ENCODE results near the gene PCDHA9. TPM values are rescaled to one million over a fixed set of nuclear protein-coding genes. Genes with fewer than 3 reads are reported as not detected.
"Not testable (repeated sequence)": the region's sequence is repeated elsewhere in the genome, so short reads cannot be mapped to it uniquely, and the experiment has no call there.

Gene PCDHA9
- total and polyA plus RNA-seq, 5 donors = 0.03 TPM; not detected in 4

DNA sequence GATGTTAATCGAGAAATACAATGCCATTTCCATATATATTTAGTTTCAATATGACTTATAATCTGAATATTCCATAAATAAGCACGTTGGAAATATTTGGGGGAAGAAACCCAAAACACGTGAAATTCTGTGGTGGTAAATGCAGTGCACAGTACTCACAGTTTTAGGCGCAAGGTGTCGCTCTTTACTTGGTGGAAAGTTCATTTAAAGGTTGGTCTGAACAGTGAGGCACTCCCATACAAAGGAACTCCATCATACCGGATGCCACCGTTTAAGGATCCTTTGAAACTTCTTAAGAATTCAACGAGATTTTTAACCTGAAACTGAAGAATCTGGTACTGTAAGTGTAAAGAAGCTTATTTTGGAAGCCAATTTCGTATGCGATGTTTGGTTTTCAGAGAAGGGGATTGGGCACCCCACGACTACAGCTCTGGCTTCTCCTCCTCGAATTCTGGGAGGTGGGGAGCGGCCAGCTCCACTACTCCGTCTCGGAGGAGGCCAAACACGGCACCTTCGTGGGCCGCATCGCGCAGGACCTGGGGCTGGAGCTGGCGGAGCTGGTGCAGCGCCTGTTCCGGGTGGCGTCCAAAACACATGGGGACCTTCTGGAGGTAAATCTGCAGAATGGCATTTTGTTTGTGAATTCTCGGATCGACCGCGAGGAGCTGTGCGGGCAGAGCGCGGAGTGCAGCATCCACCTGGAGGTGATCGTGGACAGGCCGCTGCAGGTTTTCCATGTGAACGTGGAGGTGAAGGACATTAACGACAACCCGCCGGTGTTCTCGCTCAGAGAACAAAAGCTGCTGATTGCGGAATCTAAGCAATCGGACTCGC is 20.8 kb downstream of the PCDHA9 start, which contains the start of gene PCDHA11:
TSS of gene PCDHA11 (plus strand) at position 237 of the 834 bp plus-strand sequence. CDS start at position 384, 147 bp downstream.
- no peaks in the 10 kb centered on the region for H3K27me3 ChIP-seq (ENCODE audit: control insufficient read depth, insufficient read depth)
- H3K9me3 ChIP-seq (ENCODE audit: control insufficient read depth, low read length) = peaks cover 9% of the 10 kb centered on the region
- DNase-seq = no peak
- no peak within 1 kb of the TSS for H3K4me3 ChIP-seq (ENCODE audit: low read length)
- no peak for ATAC-seq
- H3K4me1 ChIP-seq (ENCODE audit: control insufficient read depth, insufficient read depth, low read length) = no peaks in the 10 kb centered on the region
- no peak within 1 kb of the TSS for H3K27ac ChIP-seq (ENCODE audit: low read length)
- intact Hi-C loops (cut with DNase I) = no loop called here
- 13% methylated on average over 41 of the region's 41 CpGs for WGBS

DNA sequence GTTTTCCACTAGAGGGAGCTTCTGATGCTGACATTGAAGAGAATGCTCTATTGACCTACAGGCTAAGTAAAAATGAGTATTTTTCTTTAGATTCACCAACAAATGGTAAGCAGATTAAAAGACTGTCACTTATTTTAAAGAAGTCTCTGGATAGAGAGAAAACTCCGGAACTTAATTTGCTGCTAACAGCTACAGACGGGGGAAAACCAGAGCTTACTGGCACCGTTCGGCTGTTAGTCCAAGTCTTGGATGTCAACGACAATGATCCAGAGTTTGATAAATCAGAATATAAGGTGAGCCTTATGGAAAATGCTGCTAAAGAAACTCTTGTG is 21.3 kb downstream of the PCDHA9 start:
- intact Hi-C loops (cut with DNase I) = no loop called here
- no peak for DNase-seq
- H3K27ac ChIP-seq (ENCODE audit: low read length) = no peak overlapping the region
- H3K4me3 ChIP-seq (ENCODE audit: low read length) = no peak overlapping the region
- ATAC-seq = no peak
- WGBS = 42% methylated on average over 5 of the region's 5 CpGs
- H3K27me3 ChIP-seq (ENCODE audit: control insufficient read depth, insufficient read depth) = no peaks in the 10 kb centered on the region
- H3K9me3 ChIP-seq (ENCODE audit: control insufficient read depth, low read length) = peaks cover 9% of the 10 kb centered on the region
- no peaks in the 10 kb centered on the region for H3K4me1 ChIP-seq (ENCODE audit: control insufficient read depth, insufficient read depth, low read length)

DNA sequence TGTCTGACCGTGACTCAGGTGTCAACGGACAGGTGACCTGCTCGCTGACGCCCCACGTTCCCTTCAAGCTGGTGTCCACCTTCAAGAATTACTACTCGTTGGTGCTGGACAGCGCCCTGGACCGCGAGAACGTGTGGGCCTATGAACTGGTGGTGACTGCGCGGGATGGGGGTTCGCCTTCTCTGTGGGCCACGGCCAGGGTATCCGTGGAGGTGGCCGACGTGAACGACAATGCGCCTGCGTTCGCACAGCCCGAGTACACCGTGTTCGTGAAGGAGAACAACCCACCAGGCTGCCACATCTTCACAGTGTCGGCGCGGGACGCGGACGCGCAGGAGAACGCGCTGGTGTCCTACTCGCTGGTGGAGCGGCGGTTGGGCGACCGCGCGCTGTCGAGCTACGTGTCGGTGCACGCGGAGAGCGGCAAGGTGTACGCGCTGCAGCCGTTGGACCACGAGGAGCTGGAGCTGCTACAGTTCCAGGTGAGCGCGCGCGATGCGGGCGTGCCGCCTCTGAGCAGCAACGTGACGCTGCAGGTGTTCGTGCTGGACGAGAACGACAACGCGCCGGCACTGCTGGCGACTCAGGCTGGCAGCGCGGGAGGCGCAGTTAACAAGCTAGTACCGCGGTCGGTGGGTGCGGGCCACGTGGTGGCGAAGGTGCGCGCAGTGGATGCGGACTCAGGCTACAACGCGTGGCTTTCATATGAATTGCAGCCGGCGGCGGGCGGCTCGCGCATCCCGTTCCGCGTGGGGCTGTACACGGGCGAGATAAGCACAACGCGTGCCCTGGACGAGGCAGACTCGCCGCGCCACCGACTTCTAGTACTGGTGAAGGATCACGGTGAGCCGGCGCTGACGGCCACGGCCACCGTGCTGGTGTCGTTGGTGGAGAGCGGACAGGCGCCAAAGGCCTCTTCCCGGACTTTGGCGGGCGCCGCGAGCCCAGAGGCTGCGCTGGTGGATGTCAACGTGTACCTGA is 22.3 kb downstream of the PCDHA9 start:
- Histone ChIP-seq H3K27ac (ENCODE audit: low read length) (no peak overlapping the region), H3K4me3 (ENCODE audit: low read length) (no peak overlapping the region), H3K27me3 (ENCODE audit: control insufficient read depth, insufficient read depth) (no peaks in the 10 kb centered on the region), H3K4me1 (ENCODE audit: control insufficient read depth, insufficient read depth, low read length) (no peaks in the 10 kb centered on the region), H3K9me3 (ENCODE audit: control insufficient read depth, low read length) (peaks cover 9% of the 10 kb centered on the region)
- ATAC-seq = no peak
- intact Hi-C loops (cut with DNase I) = no loop called here
- DNase-seq = peak in 2 of 3 donors; percentile 35 to 43
- WGBS = 35% methylated on average over 114 of the region's 114 CpGs

DNA sequence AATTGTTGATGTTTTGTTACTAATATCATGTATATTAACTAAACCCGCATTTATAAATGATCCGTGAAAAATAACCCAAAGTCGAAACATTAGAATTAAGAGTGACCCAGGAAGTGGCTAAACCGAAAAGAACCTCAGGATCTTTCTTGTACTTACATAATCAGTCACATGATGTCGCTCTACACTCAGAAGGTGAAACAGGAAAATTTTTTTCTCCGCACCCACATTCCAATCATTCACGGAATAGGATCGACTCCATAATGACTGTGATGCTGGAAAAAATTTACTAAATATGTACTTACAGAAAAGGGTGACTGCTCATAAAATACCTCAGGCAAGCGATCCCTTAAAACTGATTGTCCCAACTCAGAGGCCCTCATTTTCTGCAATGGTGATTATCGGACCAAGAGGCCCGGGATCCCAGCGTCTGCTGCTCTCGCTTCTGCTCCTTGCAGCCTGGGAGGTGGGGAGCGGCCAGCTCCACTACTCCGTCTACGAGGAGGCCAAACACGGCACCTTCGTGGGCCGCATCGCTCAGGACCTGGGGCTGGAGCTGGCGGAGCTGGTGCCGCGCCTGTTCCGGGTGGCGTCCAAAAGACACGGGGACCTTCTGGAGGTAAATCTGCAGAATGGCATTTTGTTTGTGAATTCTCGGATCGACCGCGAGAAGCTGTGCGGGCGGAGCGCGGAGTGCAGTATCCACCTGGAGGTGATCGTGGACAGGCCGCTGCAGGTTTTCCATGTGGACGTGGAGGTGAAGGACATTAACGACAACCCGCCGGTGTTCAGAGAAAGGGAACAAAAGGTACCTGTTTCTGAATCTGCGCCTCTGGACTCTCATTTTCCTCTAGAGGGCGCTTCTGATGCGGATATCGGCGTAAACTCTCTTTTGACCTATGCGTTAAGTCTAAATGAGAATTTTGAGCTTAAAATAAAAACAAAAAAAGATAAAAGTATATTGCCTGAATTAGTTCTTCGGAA is 27.2 kb downstream of the PCDHA9 start, which contains the start of gene PCDHA12:
TSS of gene PCDHA12 (plus strand) at position 224 of the 981 bp plus-strand sequence. CDS start at position 389, 165 bp downstream.
- no peaks in the 10 kb centered on the region for H3K4me1 ChIP-seq (ENCODE audit: control insufficient read depth, insufficient read depth, low read length)
- ATAC-seq (no peak), DNase-seq (no peak)
- no peak within 1 kb of the TSS for H3K27ac ChIP-seq (ENCODE audit: low read length)
- no peak within 1 kb of the TSS for H3K4me3 ChIP-seq (ENCODE audit: low read length)
- no peaks in the 10 kb centered on the region for H3K27me3 ChIP-seq (ENCODE audit: control insufficient read depth, insufficient read depth)
- intact Hi-C loops (cut with DNase I) = no loop called here
- 14% methylated on average over 47 of the region's 47 CpGs for WGBS
- H3K9me3 ChIP-seq (ENCODE audit: control insufficient read depth, low read length) = peaks cover 3% of the 10 kb centered on the region

DNA sequence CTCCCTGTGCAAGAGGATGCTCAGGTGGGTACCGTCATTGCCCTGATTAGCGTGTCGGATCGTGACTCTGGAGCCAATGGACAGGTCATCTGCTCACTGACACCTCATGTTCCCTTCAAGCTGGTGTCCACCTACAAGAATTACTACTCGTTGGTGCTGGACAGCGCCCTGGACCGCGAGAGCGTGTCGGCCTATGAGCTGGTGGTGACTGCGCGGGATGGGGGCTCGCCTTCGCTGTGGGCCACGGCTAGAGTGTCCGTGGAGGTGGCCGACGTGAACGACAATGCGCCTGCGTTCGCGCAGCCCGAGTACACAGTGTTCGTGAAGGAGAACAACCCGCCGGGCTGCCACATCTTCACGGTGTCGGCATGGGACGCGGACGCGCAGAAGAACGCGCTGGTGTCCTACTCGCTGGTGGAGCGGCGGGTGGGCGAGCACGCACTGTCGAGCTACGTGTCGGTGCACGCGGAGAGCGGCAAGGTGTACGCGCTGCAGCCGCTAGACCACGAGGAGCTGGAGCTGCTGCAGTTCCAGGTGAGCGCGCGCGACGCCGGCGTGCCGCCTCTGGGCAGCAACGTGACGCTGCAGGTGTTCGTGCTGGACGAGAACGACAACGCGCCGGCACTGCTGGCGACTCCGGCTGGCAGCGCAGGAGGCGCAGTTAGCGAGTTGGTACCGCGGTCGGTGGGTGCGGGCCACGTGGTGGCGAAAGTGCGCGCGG is 28.5 kb downstream of the PCDHA9 start:
- intact Hi-C loops (cut with DNase I) = not testable (repeated sequence)
- 30% methylated on average over 80 of the region's 80 CpGs for WGBS

DNA sequence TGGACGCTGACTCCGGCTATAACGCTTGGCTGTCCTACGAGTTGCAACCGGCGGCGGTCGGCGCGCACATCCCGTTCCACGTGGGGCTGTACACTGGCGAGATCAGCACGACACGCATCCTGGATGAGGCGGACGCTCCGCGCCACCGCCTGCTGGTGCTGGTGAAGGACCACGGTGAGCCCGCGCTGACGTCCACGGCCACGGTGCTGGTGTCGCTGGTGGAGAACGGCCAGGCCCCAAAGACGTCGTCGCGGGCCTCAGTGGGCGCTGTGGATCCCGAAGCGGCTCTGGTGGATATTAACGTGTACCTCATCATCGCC is 29.0 kb downstream of the PCDHA9 start:
- intact Hi-C loops (cut with DNase I) = no loop called here
- no peak overlapping the region for H3K4me3 ChIP-seq (ENCODE audit: low read length)
- H3K27me3 ChIP-seq (ENCODE audit: control insufficient read depth, insufficient read depth) = no peaks in the 10 kb centered on the region
- no peak overlapping the region for H3K27ac ChIP-seq (ENCODE audit: low read length)
- ATAC-seq = no peak
- no peak for DNase-seq
- no peaks in the 10 kb centered on the region for H3K4me1 ChIP-seq (ENCODE audit: control insufficient read depth, insufficient read depth, low read length)
- WGBS = 34% methylated on average over 37 of the region's 37 CpGs
- H3K9me3 ChIP-seq (ENCODE audit: control insufficient read depth, low read length) = no peaks in the 10 kb centered on the region

More for the DNA sequence above, 28.5 kb downstream of the PCDHA9 start:
- H3K27ac ChIP-seq (ENCODE audit: low read length); H3K27me3 ChIP-seq (ENCODE audit: control insufficient read depth, insufficient read depth); ATAC-seq; H3K4me1 ChIP-seq (ENCODE audit: control insufficient read depth, insufficient read depth, low read length); H3K9me3 ChIP-seq (ENCODE audit: control insufficient read depth, low read length); H3K4me3 ChIP-seq (ENCODE audit: low read length): not testable (repeated sequence)
- DNase-seq = peak in 1 of 3 donors; percentile 39

DNA sequence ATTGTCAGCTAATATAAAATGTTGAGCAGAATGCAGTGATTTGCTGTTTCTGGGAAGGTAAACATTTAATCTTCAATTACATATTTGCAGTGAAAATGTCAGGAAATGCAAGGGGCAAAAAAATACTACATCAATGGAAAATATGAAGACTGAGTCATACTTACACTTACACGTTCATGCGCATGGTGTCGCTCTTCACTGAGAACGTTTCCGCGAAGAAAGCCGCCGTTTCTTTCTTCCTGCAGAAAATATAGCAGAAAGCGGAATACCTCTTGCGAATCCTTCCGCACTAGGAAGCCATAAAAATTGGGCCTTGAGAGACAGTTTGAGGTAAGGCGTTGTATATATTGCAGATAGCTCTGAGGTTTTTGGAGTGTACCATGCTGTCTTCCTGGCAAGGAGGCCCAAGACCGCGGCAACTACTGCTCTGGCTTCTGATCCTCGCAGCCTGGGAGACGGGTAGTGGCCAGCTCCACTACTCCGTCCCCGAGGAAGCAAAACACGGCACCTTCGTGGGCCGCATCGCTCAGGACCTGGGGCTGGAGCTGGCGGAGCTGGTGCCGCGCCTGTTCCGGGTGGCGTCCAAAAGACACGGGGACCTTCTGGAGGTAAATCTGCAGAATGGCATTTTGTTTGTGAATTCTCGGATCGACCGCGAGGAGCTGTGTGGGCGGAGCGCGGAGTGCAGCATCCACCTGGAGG is 33.9 kb downstream of the PCDHA9 start, which contains the start of gene PCDHA13:
TSS of gene PCDHA13 (plus strand) at position 236 of the 702 bp plus-strand sequence. CDS start at position 381, 145 bp downstream.
- Histone ChIP-seq H3K27ac (ENCODE audit: low read length) (no peak within 1 kb of the TSS), H3K9me3 (ENCODE audit: control insufficient read depth, low read length) (no peaks in the 10 kb centered on the region), H3K4me1 (ENCODE audit: control insufficient read depth, insufficient read depth, low read length) (no peaks in the 10 kb centered on the region), H3K4me3 (ENCODE audit: low read length) (no peak within 1 kb of the TSS), H3K27me3 (ENCODE audit: control insufficient read depth, insufficient read depth) (no peaks in the 10 kb centered on the region)
- WGBS = 9% methylated on average over 34 of the region's 35 CpGs
- ATAC-seq (no peak), DNase-seq (no peak)
- intact Hi-C loops (cut with DNase I) = loop anchor here in 1 of 4 donors (10.0 kb wide), 1 partner anchor 163 kb away; no protein-coding TSS in a partner anchor

DNA sequence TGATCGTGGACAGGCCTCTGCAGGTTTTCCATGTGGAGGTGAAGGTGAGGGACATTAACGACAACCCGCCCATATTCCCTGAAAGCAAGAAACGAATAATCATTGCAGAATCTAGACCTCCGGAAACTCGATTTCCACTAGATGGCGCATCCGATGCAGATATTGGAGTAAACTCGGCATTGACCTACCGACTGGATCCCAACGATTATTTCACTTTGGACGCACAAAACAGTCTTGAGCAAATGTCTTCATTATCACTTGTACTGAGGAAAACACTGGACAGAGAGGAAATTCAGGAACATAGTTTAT is 34.4 kb downstream of the PCDHA9 start:
- DNase-seq (no peak), ATAC-seq (no peak)
- WGBS = 13% methylated on average over 12 of the region's 12 CpGs
- intact Hi-C loops (cut with DNase I) = loop anchor here in 1 of 4 donors (10.0 kb wide), 1 partner anchor 162 kb away; no protein-coding TSS in a partner anchor
- Histone ChIP-seq H3K27ac (ENCODE audit: low read length) (no peak overlapping the region), H3K4me1 (ENCODE audit: control insufficient read depth, insufficient read depth, low read length) (no peaks in the 10 kb centered on the region), H3K4me3 (ENCODE audit: low read length) (no peak overlapping the region), H3K9me3 (ENCODE audit: control insufficient read depth, low read length) (no peaks in the 10 kb centered on the region), H3K27me3 (ENCODE audit: control insufficient read depth, insufficient read depth) (no peaks in the 10 kb centered on the region)

DNA sequence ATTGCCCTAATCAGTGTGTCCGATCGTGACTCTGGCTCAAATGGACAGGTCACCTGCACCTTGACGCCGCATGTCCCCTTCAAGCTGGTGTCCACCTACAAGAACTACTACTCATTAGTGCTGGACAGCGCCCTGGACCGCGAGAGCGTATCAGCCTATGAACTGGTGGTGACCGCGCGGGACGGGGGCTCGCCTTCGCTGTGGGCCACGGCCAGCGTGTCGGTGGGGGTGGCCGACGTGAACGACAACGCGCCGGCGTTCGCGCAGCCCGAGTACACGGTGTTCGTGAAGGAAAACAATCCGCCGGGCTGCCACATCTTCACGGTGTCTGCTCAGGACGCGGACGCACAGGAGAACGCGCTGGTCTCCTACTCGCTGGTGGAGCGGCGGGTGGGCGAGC is 35.2 kb downstream of the PCDHA9 start:
- Histone ChIP-seq H3K27ac (ENCODE audit: low read length) (no peak overlapping the region), H3K4me1 (ENCODE audit: control insufficient read depth, insufficient read depth, low read length) (no peaks in the 10 kb centered on the region), H3K4me3 (ENCODE audit: low read length) (no peak overlapping the region), H3K9me3 (ENCODE audit: control insufficient read depth, low read length) (no peaks in the 10 kb centered on the region), H3K27me3 (ENCODE audit: control insufficient read depth, insufficient read depth) (no peaks in the 10 kb centered on the region)
- intact Hi-C loops (cut with DNase I) = loop anchor here in 1 of 4 donors (10.0 kb wide), 1 partner anchor 161 kb away; no protein-coding TSS in a partner anchor
- 37% methylated on average over 41 of the region's 41 CpGs for WGBS
- DNase-seq (no peak), ATAC-seq (no peak)
